Adrenal gland (tissue), 5 donors: ENCODE data around the gene IFNGR2.

Source experiments
- CTCF ChIP-seq, 6 experiments: fragments of 450-650 bp in 4 of 6; fragments of 200-600 bp in 2 of 6; sonication (generic) in 1 of 6; IDR thresholded peaks; 1 replicate in 5 of 6; 2 replicates in 1 of 6; pipeline versions ENCODE4 v1.5.1 to v1.8.0; 2016 to 2021; ENCODE audit warnings: antibody characterized with exemption in 6 of 6, mild to moderate bottlenecking in 2 of 6, moderate library complexity in 1 of 6
- POLR2A ChIP-seq, 2 donors: fragments of 450-650 bp; IDR thresholded peaks; one replicate each; pipeline ENCODE4 v1.6.1; 2017; ENCODE audit warnings: antibody characterized with exemption in 2 of 2, mild to moderate bottlenecking in 2 of 2, moderate library complexity in 1 of 2
- donor health status: DM: no; HTN: no; CAD: no.

- no peak for TF ChIP-seq POLR2A (IDR thresholded peaks at IDR 0.05)
- no peak for TF ChIP-seq CTCF (IDR thresholded peaks at IDR 0.05)
Observed at GRCh38 chr21:33451634-33452071, 48.4 kb downstream of the IFNGR2 start.
